Kidney (tissue), 14 donors: ENCODE data around the gene B2M. TPM values are rescaled to one million over a fixed set of nuclear protein-coding genes. Genes with fewer than 3 reads are reported as not detected.

Experiments used
- DNase-seq, 5 donors: peaks; one replicate each; pipeline ENCODE4 v3.0.0-alpha.2; 2013 to 2020
- FAIRE-seq: peaks from 2 replicates; lab custom pipeline; 2012; peaks lifted over from hg19 to GRCh38; lab: Jason Lieb, UNC
- H3K27ac ChIP-seq, 2 donors: one replicate each; pipeline ENCODE4 v1.7.0; 2013; ENCODE audit warnings: low read depth in 2 of 2, low read length in 2 of 2, inconsistent platforms in 1 of 2
- H3K27me3 ChIP-seq: one replicate; pipeline ENCODE4 v1.7.1; 2013; ENCODE audit warnings: low read length, inconsistent platforms; ENCODE audit not compliant: control insufficient read depth, insufficient read depth
- H3K36me3 ChIP-seq, 3 donors: one replicate each; pipeline versions ENCODE4 v1.7.0 to v1.7.1; 2013; ENCODE audit warnings: low read length in 3 of 3, control low read depth in 1 of 3, inconsistent platforms in 1 of 3; ENCODE audit not compliant: insufficient read depth in 3 of 3, control insufficient read depth in 2 of 3
- H3K4me1 ChIP-seq, 3 donors: one replicate each; pipeline versions ENCODE4 v1.7.0 to v1.7.1; 2013; ENCODE audit warnings: low read length in 3 of 3, inconsistent platforms in 1 of 3, low read depth in 1 of 3; ENCODE audit not compliant: control insufficient read depth in 2 of 3, insufficient read depth in 2 of 3
- H3K4me3 ChIP-seq, 3 donors: one replicate each; pipeline versions ENCODE4 v1.7.0 to v1.8.1; 2013; ENCODE audit warnings: low read length in 3 of 3, control low read depth in 1 of 3, inconsistent platforms in 1 of 3
- H3K9ac ChIP-seq, 3 donors: one replicate each; pipeline versions ENCODE4 v1.7.0 to v1.7.1; 2013; ENCODE audit warnings: low read length in 3 of 3, control low read depth in 1 of 3, inconsistent platforms in 1 of 3
- H3K9me3 ChIP-seq, 3 donors: one replicate each; pipeline versions ENCODE4 v1.7.0 to v1.7.1; 2013; ENCODE audit warnings: low read length in 3 of 3, control low read depth in 1 of 3, inconsistent platforms in 1 of 3; ENCODE audit not compliant: control insufficient read depth in 2 of 3, insufficient read depth in 1 of 3
- CTCF ChIP-seq: IDR thresholded peaks from 3 replicates; pipeline ENCODE4 v1.5.1; 2012; ENCODE audit warnings: mild to moderate bottlenecking, moderate library complexity, borderline replicate concordance; ENCODE audit not compliant: insufficient read depth; ENCODE audit errors: extremely low read depth
- intact Hi-C: fragments of 100-400 bp; cut with DNase I; formaldehyde crosslinking; loops from one replicate; pipeline ENCODE4 v1.11.1; 2022
- polyA plus RNA-seq: library from polyadenylated mRNA; stranded (reverse); fragments of 350-450 nt; fragmentation: Illumina TruSeq; extraction: RNeasy Lipid Tissue Mini Kit (QIAGEN cat#74804); gene quantifications from one replicate; pipeline ENCODE4 v1.2.3, GENCODE V29; 2014; ENCODE audit warnings: low read depth, low replicate concordance; ENCODE audit not compliant: insufficient read depth
- total RNA-seq: library from RNA; stranded (reverse); fragmentation: NEBNext Ultra II Directional; extraction: Animal tissue kit (Norgen Biotek cat#: 25700); gene quantifications from one replicate; pipeline ENCODE4 v1.2.1, GENCODE V29; 2021
- donor health status: control.
- donor health status: control.
- donor health status: control.
- donor health status: control.
- donor health status: control.
- donor health status: DM: yes; HTN: yes; CAD: no.
- donor health status: Normal renal cell carcinoma (clear cell type).

B2M gene
- total and polyA plus RNA-seq, 2 donors from 2014 or later: 1,898 to 3,515 TPM

GRCh38 chr15:44720460-44721176 lies 9.3 kb downstream of the B2M start:
- Histone ChIP-seq H3K9ac (no peak overlapping the region), H3K36me3 (peaks cover 3 to 23% (median 20%) of the 10 kb centered on the region in 3 donors), H3K27me3 (no peaks in the 10 kb centered on the region), H3K4me1 (peaks cover 0 to 3% (median 0%) of the 10 kb centered on the region in 3 donors), H3K27ac (no peak overlapping the region), H3K4me3 (no peak overlapping the region), H3K9me3 (no peaks in the 10 kb centered on the region)
- intact Hi-C loops: no loop called here
- DNase-seq (no peak), FAIRE-seq (no peak)
- no peak for TF ChIP-seq CTCF

- intact Hi-C loops: no loop called here
- H3K9me3 ChIP-seq: no peaks in the 10 kb centered on the region
- no peak for DNase-seq
- H3K27ac ChIP-seq: no peak overlapping the region
- no peaks in the 10 kb centered on the region for H3K4me1 ChIP-seq
- no peak for FAIRE-seq
- H3K4me3 ChIP-seq: no peak overlapping the region
- TF ChIP-seq CTCF: no peak
- peaks cover 1 to 9% (median 7%) of the 10 kb centered on the region in 3 donors for H3K36me3 ChIP-seq
- H3K9ac ChIP-seq: no peak overlapping the region
- no peaks in the 10 kb centered on the region for H3K27me3 ChIP-seq
Observed at GRCh38 chr15:44722011-44722410, 10.7 kb downstream of the B2M start.

- intact Hi-C loops: no loop called here
- Histone ChIP-seq H3K4me3 (no peak overlapping the region), H3K27ac (peak overlapping the region; percentile 34 to 48), H3K9me3 (no peaks in the 10 kb centered on the region), H3K36me3 (no peaks in the 10 kb centered on the region), H3K27me3 (no peaks in the 10 kb centered on the region), H3K4me1 (peaks cover 0 to 6% (median 0%) of the 10 kb centered on the region in 3 donors), H3K9ac (peak overlapping the region in 1 of 3 donors; percentile 0)
- DNase-seq: no peak
- FAIRE-seq: no peak
- no peak for TF ChIP-seq CTCF
Observed at GRCh38 chr15:44726136-44726535, 14.8 kb downstream of the B2M start.
